Measurements from ENCODE around the gene CNTNAP2.

DNA sequence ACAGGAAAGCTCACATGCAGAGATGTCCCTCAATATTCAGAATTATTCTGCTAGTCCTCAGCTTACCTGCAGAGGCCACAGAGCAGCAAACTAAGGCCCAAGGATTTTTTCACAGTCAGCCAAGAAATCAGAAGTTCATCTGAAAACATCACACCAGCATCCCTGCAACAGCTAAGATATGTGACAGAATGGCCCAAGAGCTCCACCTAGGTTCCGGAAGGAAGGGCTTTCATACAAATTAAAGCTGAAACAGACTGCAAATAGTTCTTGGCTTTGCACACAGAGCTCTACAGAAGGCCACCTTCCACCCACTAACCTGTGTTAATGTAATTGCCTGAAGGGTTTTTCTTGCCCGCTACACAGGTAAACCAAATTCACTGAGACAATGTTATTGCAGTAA lies 2035.2 kb downstream of the CNTNAP2 start:
- TF ChIP-seq, protein P1, sequence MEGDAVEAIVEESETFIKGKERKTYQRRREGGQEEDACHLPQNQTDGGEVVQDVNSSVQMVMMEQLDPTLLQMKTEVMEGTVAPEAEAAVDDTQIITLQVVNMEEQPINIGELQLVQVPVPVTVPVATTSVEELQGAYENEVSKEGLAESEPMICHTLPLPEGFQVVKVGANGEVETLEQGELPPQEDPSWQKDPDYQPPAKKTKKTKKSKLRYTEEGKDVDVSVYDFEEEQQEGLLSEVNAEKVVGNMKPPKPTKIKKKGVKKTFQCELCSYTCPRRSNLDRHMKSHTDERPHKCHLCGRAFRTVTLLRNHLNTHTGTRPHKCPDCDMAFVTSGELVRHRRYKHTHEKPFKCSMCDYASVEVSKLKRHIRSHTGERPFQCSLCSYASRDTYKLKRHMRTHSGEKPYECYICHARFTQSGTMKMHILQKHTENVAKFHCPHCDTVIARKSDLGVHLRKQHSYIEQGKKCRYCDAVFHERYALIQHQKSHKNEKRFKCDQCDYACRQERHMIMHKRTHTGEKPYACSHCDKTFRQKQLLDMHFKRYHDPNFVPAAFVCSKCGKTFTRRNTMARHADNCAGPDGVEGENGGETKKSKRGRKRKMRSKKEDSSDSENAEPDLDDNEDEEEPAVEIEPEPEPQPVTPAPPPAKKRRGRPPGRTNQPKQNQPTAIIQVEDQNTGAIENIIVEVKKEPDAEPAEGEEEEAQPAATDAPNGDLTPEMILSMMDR (IDR thresholded peaks at IDR 0.05): no peak
- TF ChIP-seq POLR2A (IDR thresholded peaks at IDR 0.05): no peak

Measured in testis (tissue), 2 donors.